Body of pancreas (tissue), 4 donors: Measurements from ENCODE around the gene CSNK1A1. TPM values are rescaled to one million over a fixed set of nuclear protein-coding genes. Genes with fewer than 3 reads are reported as not detected.
"Not testable (repeated sequence)": the region's sequence is repeated elsewhere in the genome, so short reads cannot be mapped to it uniquely, and the experiment has no call there.

Experiments used
- ATAC-seq: fragments of 150-250 bp; one replicate; pipeline ENCODE4 v1.9.1; 2016
- DNase-seq, 4 donors: peaks; one replicate each; pipeline ENCODE4 v3.0.0-alpha.2; 2019
- H3K27ac ChIP-seq, 4 donors: fragments of 200-600 bp; sonication (generic); 1 replicate in 3 of 4; 2 replicates in 1 of 4; pipeline versions ENCODE4 v1.5.1 to v1.6.1; 2016 to 2019; ENCODE audit warnings: mild to moderate bottlenecking in 1 of 4, mixed read lengths in 1 of 4, moderate library complexity in 1 of 4
- H3K27me3 ChIP-seq, 2 donors: fragments of 200-600 bp; sonication (generic); one replicate each; pipeline ENCODE4 v1.6.0; 2016; ENCODE audit warnings: mild to moderate bottlenecking in 1 of 2
- H3K36me3 ChIP-seq, 2 donors: fragments of 200-600 bp; sonication (generic); replicated peaks in 1 of 2; 2 replicates each; pipeline ENCODE4 v1.5.1; 2016; ENCODE audit warnings: low read depth in 2 of 2; ENCODE audit not compliant: insufficient read depth in 1 of 2
- H3K4me1 ChIP-seq: fragments of 200-600 bp; sonication (generic); one replicate; pipeline ENCODE4 v1.6.0; 2016
- H3K4me3 ChIP-seq, 2 donors: fragments of 200-600 bp; sonication (generic); 1 replicate in 1 of 2; 2 replicates in 1 of 2; pipeline ENCODE4 v1.5.1; 2016 to 2019
- H3K9me3 ChIP-seq, 3 donors: fragments of 200-600 bp; sonication (generic); 1 replicate in 2 of 3; 2 replicates in 1 of 3; pipeline ENCODE4 v1.5.1; 2016
- CTCF ChIP-seq, 7 experiments: fragments of 450-650 bp in 4 of 7; fragments of 200-600 bp in 3 of 7; sonication (generic) in 3 of 7; IDR thresholded peaks; one replicate each; pipeline ENCODE4 v1.5.1; 2016 to 2019; ENCODE audit warnings: antibody characterized with exemption in 7 of 7
- POLR2A ChIP-seq, 3 donors: fragments of 450-650 bp; IDR thresholded peaks; one replicate each; pipeline ENCODE4 v1.6.1; 2016; ENCODE audit warnings: antibody characterized with exemption in 3 of 3, mild to moderate bottlenecking in 2 of 3
- WGBS, 2 donors: methylation state at CpG; one replicate each; pipeline ENCODE4 v1.1.5; 2017; 5-methylcytosine and 5-hydroxymethylcytosine counted together
- intact Hi-C: fragments of 100-400 bp; cut with DNase I; formaldehyde crosslinking; loops from one replicate; pipeline ENCODE4 v1.15.1; 2023
- total RNA-seq, 2 donors: library from RNA; depleted of rRNA; stranded (reverse); fragments of >200 nt; gene quantifications; one replicate each; pipeline ENCODE4 v1.1.0, GENCODE V29; 2016

The CSNK1A1 gene
- 10 to 100 TPM; 82.4 to 85.4 TPM for total RNA-seq

GRCh38 chr5:149551227-149552037 is at the start of gene CSNK1A1:
TSS of gene CSNK1A1 (minus strand) at chr5:149551439. CDS start at chr5:149550964, 475 bp downstream.
- Histone ChIP-seq H3K36me3 (no peaks in the 10 kb centered on the region), H3K4me3 (peak within 1 kb of the TSS; percentile 60 to 79), H3K27ac (peak within 1 kb of the TSS; percentile 94 to 98 (median 96)), H3K9me3 (no peaks in the 10 kb centered on the region), H3K4me1 (peaks cover 33% of the 10 kb centered on the region), H3K27me3 (no peaks in the 10 kb centered on the region)
- intact Hi-C loops = no loop called here
- ATAC-seq = peak; percentile 98
- peak; percentile 85 to 96 (median 95) for TF ChIP-seq POLR2A (IDR thresholded peaks at IDR 0.05)
- peak; percentile 62 to 95 (median 81) for TF ChIP-seq CTCF (IDR thresholded peaks at IDR 0.05)
- DNase-seq = peak; percentile 99
- 0% methylated on average over 11 to 67 of the region's 67 CpGs for WGBS, 2 donors

DNA sequence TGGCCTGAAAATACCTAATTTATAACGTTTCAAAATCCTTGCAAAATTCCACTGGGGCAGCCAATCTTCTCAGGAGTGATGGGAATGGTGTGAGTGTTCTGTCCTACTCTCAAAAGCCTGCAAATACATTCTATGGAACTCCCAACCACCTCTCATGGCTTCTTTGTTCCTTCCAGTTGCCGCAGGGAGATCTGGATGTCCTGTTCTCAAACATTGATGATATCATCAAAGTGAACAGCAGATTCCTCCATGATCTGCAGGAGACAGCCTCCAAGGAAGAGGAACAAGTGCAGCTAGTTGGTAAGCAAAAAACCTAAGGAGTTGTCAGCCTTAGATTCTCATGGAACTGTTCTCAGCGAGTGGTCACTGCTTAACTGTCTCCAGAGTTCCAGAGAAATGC is 49.7 kb upstream of the CSNK1A1 start:
- Histone ChIP-seq H3K9me3 (no peaks in the 10 kb centered on the region), H3K27ac (no peak overlapping the region), H3K36me3 (peaks cover 7 to 19% of the 10 kb centered on the region in 2 donors), H3K4me3 (no peak overlapping the region), H3K4me1 (peaks cover 11% of the 10 kb centered on the region), H3K27me3 (no peaks in the 10 kb centered on the region)
- ATAC-seq = no peak
- intact Hi-C loops = no loop called here
- no peak for DNase-seq
- 65 to 86% methylated on average over 3 of the region's 3 CpGs for WGBS, 2 donors
- TF ChIP-seq POLR2A (IDR thresholded peaks at IDR 0.05) = no peak
- TF ChIP-seq CTCF (IDR thresholded peaks at IDR 0.05) = no peak

- no peak for ATAC-seq
- Histone ChIP-seq H3K4me1 (peaks cover 15% of the 10 kb centered on the region), H3K4me3 (no peak overlapping the region), H3K36me3 (peaks cover 7 to 19% of the 10 kb centered on the region in 2 donors), H3K27me3 (no peaks in the 10 kb centered on the region), H3K9me3 (no peaks in the 10 kb centered on the region), H3K27ac (no peak overlapping the region)
- no peak for DNase-seq
- 89 to 93% methylated on average over 4 of the region's 4 CpGs for WGBS, 2 donors
- intact Hi-C loops = no loop called here
- no peak for TF ChIP-seq CTCF (IDR thresholded peaks at IDR 0.05)
- no peak for TF ChIP-seq POLR2A (IDR thresholded peaks at IDR 0.05)
These were observed 48.1 kb upstream of the CSNK1A1 start for GRCh38 chr5:149599375-149599774.

DNA sequence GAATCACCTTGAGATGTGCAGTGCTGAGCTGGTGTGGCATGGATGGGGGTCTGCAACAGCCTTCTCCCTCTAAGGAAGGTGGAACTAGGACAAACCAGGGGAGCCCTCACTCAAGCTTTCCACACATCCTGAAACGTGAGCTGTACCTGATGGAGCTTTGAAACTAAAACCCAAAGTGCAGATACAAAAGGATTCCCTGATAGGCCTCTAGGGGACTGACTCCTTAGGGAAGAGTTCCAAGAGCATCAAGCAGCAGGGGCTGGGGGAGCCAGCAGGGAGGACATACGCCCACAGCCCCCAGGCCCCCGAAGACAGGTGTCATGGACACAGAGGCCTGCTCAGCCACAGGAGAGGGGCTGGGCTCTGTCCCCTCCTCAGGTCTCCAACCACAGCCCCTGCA is 47.7 kb upstream of the CSNK1A1 start:
- Histone ChIP-seq H3K27ac (no peak overlapping the region), H3K4me3 (no peak overlapping the region), H3K27me3 (no peaks in the 10 kb centered on the region), H3K4me1 (peaks cover 15% of the 10 kb centered on the region), H3K36me3 (peaks cover 7 to 19% of the 10 kb centered on the region in 2 donors), H3K9me3 (no peaks in the 10 kb centered on the region)
- intact Hi-C loops = no loop called here
- ATAC-seq (no peak), DNase-seq (no peak)
- no peak for TF ChIP-seq CTCF (IDR thresholded peaks at IDR 0.05)
- no peak for TF ChIP-seq POLR2A (IDR thresholded peaks at IDR 0.05)
- 85 to 89% methylated on average over 3 of the region's 3 CpGs for WGBS, 2 donors

GRCh38 chr5:149598234-149598633 is 47.0 kb upstream of the CSNK1A1 start:
- DNase-seq, H3K4me3 ChIP-seq, H3K27ac ChIP-seq, H3K27me3 ChIP-seq, H3K9me3 ChIP-seq, ATAC-seq, intact Hi-C loops, H3K4me1 ChIP-seq: not testable (repeated sequence)
- peaks cover 7 to 19% of the 10 kb centered on the region in 2 donors for H3K36me3 ChIP-seq
- WGBS, 2 donors = 85 to 95% methylated on average over 2 of the region's 2 CpGs
